ENCODE results near the gene ADIPOR2. TPM values are rescaled to one million over a fixed set of nuclear protein-coding genes. Genes with fewer than 3 reads are reported as not detected.
"Not testable (repeated sequence)": the region's sequence is repeated elsewhere in the genome, so short reads cannot be mapped to it uniquely, and the experiment has no call there.

Gene ADIPOR2
- total and polyA plus RNA-seq, 10 of the 15 experiments (the other 5 are each of a cell fraction or from before 2014, with no cell fraction given): 8.6 to 65.0 (median 38.0) TPM

DNA sequence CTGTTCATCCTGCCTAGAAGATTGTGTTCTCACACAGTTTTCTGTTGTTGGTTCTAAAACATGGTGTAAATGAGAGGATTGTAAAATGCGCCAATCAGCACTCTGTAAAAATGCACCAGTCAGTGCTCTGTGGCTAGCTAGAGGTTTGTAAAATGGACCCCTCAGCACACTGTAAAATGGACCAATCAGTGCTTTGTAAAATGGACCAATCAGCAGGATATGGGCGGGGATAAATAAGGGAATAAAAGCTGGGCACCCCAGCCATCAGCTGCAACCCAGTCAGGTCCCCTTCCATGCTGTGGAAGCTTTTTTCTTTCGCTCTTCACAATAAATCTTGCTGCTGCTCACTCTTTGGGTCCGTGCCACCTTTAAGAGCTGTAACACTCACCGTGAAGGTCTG is 19.1 kb downstream of the ADIPOR2 start:
- WGBS (ENCODE audit: insufficient coverage, insufficient replicate concordance, low lambda C conversion rate, missing lambda C conversion rate): 100% methylated on average over 5 of the region's 5 CpGs
- H3K4me2 ChIP-seq (ENCODE audit: control insufficient read depth, insufficient read depth); RAD21 ChIA-PET (ENCODE audit: unreplicated experiment); DNase-seq (ENCODE audit: low read depth, low spot score); H3K4me1 ChIP-seq (ENCODE audit: control insufficient read depth, insufficient read depth, low read length); H3K9ac ChIP-seq (ENCODE audit: control insufficient read depth, insufficient read depth, low read length); H4K20me1 ChIP-seq (ENCODE audit: control insufficient read depth, insufficient read depth); H3K4me3 ChIP-seq; H2AFZ ChIP-seq (ENCODE audit: control insufficient read depth, low read depth, low read length); BruUV-seq (replicated peaks); ATAC-seq; H3K27me3 ChIP-seq (replicated peaks in 1 of 2; ENCODE audit: control insufficient read depth in 2 of 2, insufficient read depth in 2 of 2, low read length in 1 of 2); H3K36me3 ChIP-seq (ENCODE audit: control insufficient read depth in 2 of 2, insufficient read depth in 2 of 2, low read length in 1 of 2); in situ Hi-C loops (cut with MboI); intact Hi-C loops (cut with micrococcal nuclease; ENCODE audit: unreplicated experiment); H3K27ac ChIP-seq (ENCODE audit: control insufficient read depth, insufficient read depth); FAIRE-seq: not testable (repeated sequence)
- peaks cover 14% of the 10 kb centered on the region; the same call in 2 of the 3 replicates for H3K9me3 ChIP-seq (replicated peaks; ENCODE audit: control insufficient read depth, insufficient read depth, low read length)
- TF ChIP-seq NFYB (IDR thresholded peaks at IDR 0.05; ENCODE audit: insufficient read depth, low read depth, low read length): 0 out of 2 replicates have a peak, but pooled peaks have one; percentile 42
- ChIA-PET CTCF (interaction anchor here (1.8 kb wide), 1 partner anchor 13 kb away, joined by 6 read pairs; no protein-coding TSS in a partner anchor), POLR2A (interaction anchor here (0.7 to 1.3 kb wide), 2 partner anchors 12 to 22 kb away, joined by 3 read pairs; no protein-coding TSS in a partner anchor), SMC1A (ENCODE audit: uncharacterized antibody, unreplicated experiment) (interaction anchor here (0.7 kb wide), 1 partner anchor 9 kb away, joined by 4 read pairs; no protein-coding TSS in a partner anchor)
- H3K79me2 ChIP-seq (ENCODE audit: control insufficient read depth, insufficient read depth, low read length): peaks cover 59% of the 10 kb centered on the region

DNA sequence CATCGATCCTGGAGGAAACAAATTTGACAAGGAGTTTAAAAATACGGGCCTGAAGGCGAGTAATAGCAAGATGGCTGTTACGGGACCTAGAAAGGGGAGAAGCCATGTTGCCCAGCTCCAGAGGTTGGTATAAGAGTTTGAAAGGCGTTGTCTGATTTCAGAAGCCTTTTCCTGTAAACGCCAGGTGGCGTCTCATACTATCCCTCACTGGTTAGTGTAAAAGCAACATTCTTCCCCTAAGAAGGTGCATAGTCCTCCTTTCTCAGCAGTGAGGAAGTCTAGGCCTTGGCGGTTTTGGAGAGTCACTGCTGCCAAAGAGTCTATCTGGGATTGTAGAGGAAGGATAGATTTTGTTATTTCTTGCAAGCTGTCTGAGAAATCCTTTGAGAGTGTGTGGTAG is 20.0 kb downstream of the ADIPOR2 start:
- H3K4me3 ChIP-seq; intact Hi-C loops (cut with micrococcal nuclease; ENCODE audit: unreplicated experiment); ATAC-seq; BruUV-seq (replicated peaks); RAD21 ChIA-PET (ENCODE audit: unreplicated experiment); H3K4me1 ChIP-seq (ENCODE audit: control insufficient read depth, insufficient read depth, low read length); H3K4me2 ChIP-seq (ENCODE audit: control insufficient read depth, insufficient read depth); H3K9ac ChIP-seq (ENCODE audit: control insufficient read depth, insufficient read depth, low read length); H3K27me3 ChIP-seq (replicated peaks in 1 of 2; ENCODE audit: control insufficient read depth in 2 of 2, insufficient read depth in 2 of 2, low read length in 1 of 2); H3K36me3 ChIP-seq (ENCODE audit: control insufficient read depth in 2 of 2, insufficient read depth in 2 of 2, low read length in 1 of 2); H2AFZ ChIP-seq (ENCODE audit: control insufficient read depth, low read depth, low read length); H3K27ac ChIP-seq (ENCODE audit: control insufficient read depth, insufficient read depth); H4K20me1 ChIP-seq (ENCODE audit: control insufficient read depth, insufficient read depth); POLR2A ChIA-PET; SMC1A ChIA-PET (ENCODE audit: uncharacterized antibody, unreplicated experiment); in situ Hi-C loops (cut with MboI); FAIRE-seq; DNase-seq (ENCODE audit: low read depth, low spot score): not testable (repeated sequence)
- 95% methylated on average over 8 of the region's 8 CpGs for WGBS (ENCODE audit: insufficient coverage, insufficient replicate concordance, low lambda C conversion rate, missing lambda C conversion rate)
- Histone ChIP-seq H3K79me2 (ENCODE audit: control insufficient read depth, insufficient read depth, low read length) (peaks cover 61% of the 10 kb centered on the region), H3K9me3 (replicated peaks; ENCODE audit: control insufficient read depth, insufficient read depth, low read length) (peaks cover 21% of the 10 kb centered on the region)
- CTCF ChIA-PET: interaction anchor here (1.8 kb wide), 1 partner anchor 13 kb away, joined by 6 read pairs; no protein-coding TSS in a partner anchor

DNA sequence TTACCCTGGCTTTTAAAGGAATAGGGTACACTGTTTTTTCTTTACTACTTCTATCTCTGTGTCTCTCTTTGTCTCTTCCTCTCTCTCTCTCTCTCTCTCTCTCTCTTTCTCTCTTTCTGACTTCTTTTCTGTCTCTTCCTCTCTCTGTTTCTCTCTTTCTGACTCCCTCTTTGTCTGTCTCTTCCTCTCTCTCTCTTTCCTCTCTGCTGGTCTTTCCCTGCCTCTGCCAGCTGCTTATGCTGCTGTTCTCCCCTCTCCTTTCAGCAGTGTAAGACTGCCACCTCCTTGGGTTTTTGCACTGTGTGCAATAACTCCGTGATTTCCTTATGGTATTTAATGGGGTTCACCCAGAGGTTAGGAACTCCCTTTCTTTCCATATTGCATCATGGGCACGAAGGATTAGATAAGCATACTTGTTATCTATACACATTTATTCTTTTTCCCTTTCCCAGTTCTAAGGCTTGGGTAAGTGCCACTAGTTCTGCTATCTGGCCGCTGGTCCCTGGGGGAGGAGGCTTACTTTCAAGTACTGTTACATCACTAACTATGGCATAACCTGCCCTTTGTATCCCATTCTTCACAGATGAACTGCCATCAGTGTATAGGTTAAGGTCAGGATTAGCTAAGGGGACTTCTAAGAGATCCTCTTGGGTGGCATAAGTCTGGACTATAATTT is 20.8 kb downstream of the ADIPOR2 start:
- SMC1A ChIA-PET (ENCODE audit: uncharacterized antibody, unreplicated experiment); RAD21 ChIA-PET (ENCODE audit: unreplicated experiment); H3K4me3 ChIP-seq; BruUV-seq (replicated peaks); CTCF ChIA-PET; DNase-seq (ENCODE audit: low read depth, low spot score); H3K4me2 ChIP-seq (ENCODE audit: control insufficient read depth, insufficient read depth); in situ Hi-C loops (cut with MboI); H3K36me3 ChIP-seq (ENCODE audit: control insufficient read depth in 2 of 2, insufficient read depth in 2 of 2, low read length in 1 of 2); H4K20me1 ChIP-seq (ENCODE audit: control insufficient read depth, insufficient read depth); POLR2A ChIA-PET; H3K27me3 ChIP-seq (replicated peaks in 1 of 2; ENCODE audit: control insufficient read depth in 2 of 2, insufficient read depth in 2 of 2, low read length in 1 of 2); FAIRE-seq; H2AFZ ChIP-seq (ENCODE audit: control insufficient read depth, low read depth, low read length); H3K27ac ChIP-seq (ENCODE audit: control insufficient read depth, insufficient read depth); H3K9ac ChIP-seq (ENCODE audit: control insufficient read depth, insufficient read depth, low read length); intact Hi-C loops (cut with micrococcal nuclease; ENCODE audit: unreplicated experiment); ATAC-seq: not testable (repeated sequence)
- peaks cover 12% of the 10 kb centered on the region for H3K4me1 ChIP-seq (ENCODE audit: control insufficient read depth, insufficient read depth, low read length)
- 88% methylated on average over 3 of the region's 3 CpGs for WGBS (ENCODE audit: insufficient coverage, insufficient replicate concordance, low lambda C conversion rate, missing lambda C conversion rate)
- H3K79me2 ChIP-seq (ENCODE audit: control insufficient read depth, insufficient read depth, low read length): peaks cover 60% of the 10 kb centered on the region
- H3K9me3 ChIP-seq (replicated peaks; ENCODE audit: control insufficient read depth, insufficient read depth, low read length): peaks cover 21% of the 10 kb centered on the region

DNA sequence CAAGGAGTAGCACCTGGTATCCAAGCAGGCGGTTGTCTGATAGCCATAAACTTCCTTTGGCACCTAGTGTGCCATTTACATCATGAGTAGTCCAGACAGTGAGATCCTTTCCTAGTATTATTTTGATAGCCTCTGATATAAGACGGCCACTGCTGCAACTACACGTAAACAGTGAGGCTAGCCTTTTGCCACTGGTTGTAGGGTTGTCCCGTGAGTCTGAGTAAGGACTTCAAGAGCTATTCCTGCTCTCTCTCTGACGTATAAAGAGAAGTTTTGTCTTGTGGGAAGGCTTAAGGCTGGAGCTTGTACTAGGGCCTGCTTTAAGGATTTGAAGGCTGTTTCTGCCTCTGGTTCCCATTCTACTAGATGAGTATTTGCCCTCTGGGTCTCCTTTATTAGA is 21.4 kb downstream of the ADIPOR2 start:
- Histone ChIP-seq H3K79me2 (ENCODE audit: control insufficient read depth, insufficient read depth, low read length) (peaks cover 62% of the 10 kb centered on the region), H3K4me1 (ENCODE audit: control insufficient read depth, insufficient read depth, low read length) (peaks cover 12% of the 10 kb centered on the region), H3K9me3 (replicated peaks; ENCODE audit: control insufficient read depth, insufficient read depth, low read length) (peaks cover 21% of the 10 kb centered on the region)
- ATAC-seq; H3K4me3 ChIP-seq; H3K27me3 ChIP-seq (replicated peaks in 1 of 2; ENCODE audit: control insufficient read depth in 2 of 2, insufficient read depth in 2 of 2, low read length in 1 of 2); DNase-seq (ENCODE audit: low read depth, low spot score); intact Hi-C loops (cut with micrococcal nuclease; ENCODE audit: unreplicated experiment); RAD21 ChIA-PET (ENCODE audit: unreplicated experiment); POLR2A ChIA-PET; SMC1A ChIA-PET (ENCODE audit: uncharacterized antibody, unreplicated experiment); in situ Hi-C loops (cut with MboI); H4K20me1 ChIP-seq (ENCODE audit: control insufficient read depth, insufficient read depth); H3K36me3 ChIP-seq (ENCODE audit: control insufficient read depth in 2 of 2, insufficient read depth in 2 of 2, low read length in 1 of 2); H3K27ac ChIP-seq (ENCODE audit: control insufficient read depth, insufficient read depth); H3K4me2 ChIP-seq (ENCODE audit: control insufficient read depth, insufficient read depth); H3K9ac ChIP-seq (ENCODE audit: control insufficient read depth, insufficient read depth, low read length); H2AFZ ChIP-seq (ENCODE audit: control insufficient read depth, low read depth, low read length); FAIRE-seq; BruUV-seq (replicated peaks): not testable (repeated sequence)
- CTCF ChIA-PET: interaction anchor here (0.6 kb wide), 1 partner anchor 15 kb away, joined by 3 read pairs; no protein-coding TSS in a partner anchor
- WGBS (ENCODE audit: insufficient coverage, insufficient replicate concordance, low lambda C conversion rate, missing lambda C conversion rate): 97% methylated on average over 5 of the region's 5 CpGs

Data from GM12878 (cell line).